Kidney (tissue), 14 donors: ENCODE measurements around the gene ITPA. TPM values are rescaled to one million over a fixed set of nuclear protein-coding genes. Genes with fewer than 3 reads are reported as not detected.

Experiments
- DNase-seq, 5 donors: peaks; one replicate each; pipeline ENCODE4 v3.0.0-alpha.2; 2013 to 2020
- FAIRE-seq: peaks from 2 replicates; lab custom pipeline; 2012; peaks lifted over from hg19 to GRCh38; lab: Jason Lieb, UNC
- H3K27ac ChIP-seq, 2 donors: one replicate each; pipeline ENCODE4 v1.7.0; 2013; ENCODE audit warnings: low read depth in 2 of 2, low read length in 2 of 2, inconsistent platforms in 1 of 2
- H3K27me3 ChIP-seq: one replicate; pipeline ENCODE4 v1.7.1; 2013; ENCODE audit warnings: low read length, inconsistent platforms; ENCODE audit not compliant: control insufficient read depth, insufficient read depth
- H3K36me3 ChIP-seq, 3 donors: one replicate each; pipeline versions ENCODE4 v1.7.0 to v1.7.1; 2013; ENCODE audit warnings: low read length in 3 of 3, control low read depth in 1 of 3, inconsistent platforms in 1 of 3; ENCODE audit not compliant: insufficient read depth in 3 of 3, control insufficient read depth in 2 of 3
- H3K4me1 ChIP-seq, 3 donors: one replicate each; pipeline versions ENCODE4 v1.7.0 to v1.7.1; 2013; ENCODE audit warnings: low read length in 3 of 3, inconsistent platforms in 1 of 3, low read depth in 1 of 3; ENCODE audit not compliant: control insufficient read depth in 2 of 3, insufficient read depth in 2 of 3
- H3K4me3 ChIP-seq, 3 donors: one replicate each; pipeline versions ENCODE4 v1.7.0 to v1.8.1; 2013; ENCODE audit warnings: low read length in 3 of 3, control low read depth in 1 of 3, inconsistent platforms in 1 of 3
- H3K9ac ChIP-seq, 3 donors: one replicate each; pipeline versions ENCODE4 v1.7.0 to v1.7.1; 2013; ENCODE audit warnings: low read length in 3 of 3, control low read depth in 1 of 3, inconsistent platforms in 1 of 3
- H3K9me3 ChIP-seq, 3 donors: one replicate each; pipeline versions ENCODE4 v1.7.0 to v1.7.1; 2013; ENCODE audit warnings: low read length in 3 of 3, control low read depth in 1 of 3, inconsistent platforms in 1 of 3; ENCODE audit not compliant: control insufficient read depth in 2 of 3, insufficient read depth in 1 of 3
- intact Hi-C: fragments of 100-400 bp; cut with DNase I; formaldehyde crosslinking; loops from one replicate; pipeline ENCODE4 v1.11.1; 2022
- polyA plus RNA-seq: library from polyadenylated mRNA; stranded (reverse); fragments of 350-450 nt; fragmentation: Illumina TruSeq; extraction: RNeasy Lipid Tissue Mini Kit (QIAGEN cat#74804); gene quantifications from one replicate; pipeline ENCODE4 v1.2.3, GENCODE V29; 2014; ENCODE audit warnings: low read depth, low replicate concordance; ENCODE audit not compliant: insufficient read depth
- total RNA-seq: library from RNA; stranded (reverse); fragmentation: NEBNext Ultra II Directional; extraction: Animal tissue kit (Norgen Biotek cat#: 25700); gene quantifications from one replicate; pipeline ENCODE4 v1.2.1, GENCODE V29; 2021
- TF ChIP-seq, protein P1 (sequence below): IDR thresholded peaks from 3 replicates; pipeline ENCODE4 v1.5.1; 2012; ENCODE audit warnings: mild to moderate bottlenecking, moderate library complexity, borderline replicate concordance; ENCODE audit not compliant: insufficient read depth; ENCODE audit errors: extremely low read depth
- donor health status: control.
- donor health status: control.
- donor health status: control.
- donor health status: control.
- donor health status: control.
- donor health status: DM: yes; HTN: yes; CAD: no.
- donor health status: Normal renal cell carcinoma (clear cell type).

ITPA gene
- total and polyA plus RNA-seq, 2 donors from 2014 or later, result 59.7 to 81.1 TPM

DNA sequence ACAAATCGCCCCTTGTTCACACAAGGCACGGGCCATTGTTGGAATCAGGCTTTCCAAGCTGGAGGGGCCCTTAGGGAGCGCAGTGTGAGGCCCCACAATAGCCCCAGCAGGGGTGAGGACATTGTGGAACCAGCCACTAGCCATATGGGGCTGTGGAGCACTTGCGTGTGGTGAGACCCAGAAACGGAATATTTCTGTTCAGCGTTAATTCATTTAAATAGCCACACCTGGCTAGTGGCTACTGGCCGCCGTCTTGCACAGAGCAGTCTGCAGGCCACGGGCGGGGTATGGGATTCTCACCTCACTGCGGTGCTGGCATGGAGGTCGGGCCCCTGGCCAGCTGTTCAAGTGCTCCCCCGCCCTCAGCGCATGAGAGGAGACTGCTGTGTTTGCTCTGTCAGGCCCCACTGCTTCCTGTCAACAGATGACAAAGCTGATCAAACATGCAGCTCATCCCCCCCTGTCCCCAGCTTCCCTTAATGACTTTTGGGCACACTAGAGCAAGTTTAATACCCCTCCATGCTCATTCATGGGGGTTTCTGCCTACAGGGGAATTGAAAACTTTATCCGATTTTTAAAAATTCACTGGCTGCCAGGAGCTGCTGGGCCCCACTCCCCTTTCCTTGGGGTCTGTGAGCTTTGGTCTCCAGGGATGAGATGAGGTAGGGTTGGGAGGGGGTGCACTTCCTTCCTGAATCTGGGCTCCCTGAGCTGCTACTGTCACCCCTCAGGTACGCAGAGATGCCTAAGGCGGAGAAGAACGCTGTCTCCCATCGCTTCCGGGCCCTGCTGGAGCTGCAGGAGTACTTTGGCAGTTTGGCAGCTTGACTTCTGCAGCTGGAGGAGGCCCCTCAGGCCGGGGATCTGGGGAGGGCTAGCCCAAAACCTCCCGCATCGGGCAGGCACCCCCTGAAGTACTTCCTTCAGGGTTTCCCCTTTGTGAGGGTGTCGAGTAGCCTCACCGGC is 13.6 kb downstream of the ITPA start:
- peaks cover 0 to 18% (median 0%) of the 10 kb centered on the region in 3 donors for H3K36me3 ChIP-seq
- intact Hi-C loops, result no loop called here
- H3K4me1 ChIP-seq, result peaks cover 0 to 5% (median 0%) of the 10 kb centered on the region in 3 donors
- no peak overlapping the region for H3K27ac ChIP-seq
- FAIRE-seq (no peak), DNase-seq (peak; percentile 74 to 94 (median 92))
- no peaks in the 10 kb centered on the region for H3K9me3 ChIP-seq
- no peak overlapping the region for H3K9ac ChIP-seq
- TF ChIP-seq, protein P1, sequence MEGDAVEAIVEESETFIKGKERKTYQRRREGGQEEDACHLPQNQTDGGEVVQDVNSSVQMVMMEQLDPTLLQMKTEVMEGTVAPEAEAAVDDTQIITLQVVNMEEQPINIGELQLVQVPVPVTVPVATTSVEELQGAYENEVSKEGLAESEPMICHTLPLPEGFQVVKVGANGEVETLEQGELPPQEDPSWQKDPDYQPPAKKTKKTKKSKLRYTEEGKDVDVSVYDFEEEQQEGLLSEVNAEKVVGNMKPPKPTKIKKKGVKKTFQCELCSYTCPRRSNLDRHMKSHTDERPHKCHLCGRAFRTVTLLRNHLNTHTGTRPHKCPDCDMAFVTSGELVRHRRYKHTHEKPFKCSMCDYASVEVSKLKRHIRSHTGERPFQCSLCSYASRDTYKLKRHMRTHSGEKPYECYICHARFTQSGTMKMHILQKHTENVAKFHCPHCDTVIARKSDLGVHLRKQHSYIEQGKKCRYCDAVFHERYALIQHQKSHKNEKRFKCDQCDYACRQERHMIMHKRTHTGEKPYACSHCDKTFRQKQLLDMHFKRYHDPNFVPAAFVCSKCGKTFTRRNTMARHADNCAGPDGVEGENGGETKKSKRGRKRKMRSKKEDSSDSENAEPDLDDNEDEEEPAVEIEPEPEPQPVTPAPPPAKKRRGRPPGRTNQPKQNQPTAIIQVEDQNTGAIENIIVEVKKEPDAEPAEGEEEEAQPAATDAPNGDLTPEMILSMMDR, result no peak
- no peaks in the 10 kb centered on the region for H3K27me3 ChIP-seq
- H3K4me3 ChIP-seq, result no peak overlapping the region

- H3K27me3 ChIP-seq, result no peaks in the 10 kb centered on the region
- DNase-seq, result no peak
- H3K4me1 ChIP-seq, result peaks cover 0 to 1% (median 0%) of the 10 kb centered on the region in 3 donors
- intact Hi-C loops, result no loop called here
- peaks cover 0 to 18% (median 0%) of the 10 kb centered on the region in 3 donors for H3K36me3 ChIP-seq
- TF ChIP-seq, protein P1, result no peak
- no peak overlapping the region for H3K27ac ChIP-seq
- H3K9me3 ChIP-seq, result no peaks in the 10 kb centered on the region
- no peak overlapping the region for H3K4me3 ChIP-seq
- H3K9ac ChIP-seq, result no peak overlapping the region
- no peak for FAIRE-seq
Observed at GRCh38 chr20:3223651-3223993, 14.3 kb downstream of the ITPA start.

- no peak for DNase-seq
- TF ChIP-seq, protein P1, result no peak
- Histone ChIP-seq H3K9ac (no peak overlapping the region), H3K27me3 (no peaks in the 10 kb centered on the region), H3K36me3 (peaks cover 0 to 18% (median 0%) of the 10 kb centered on the region in 3 donors), H3K4me1 (no peaks in the 10 kb centered on the region), H3K27ac (no peak overlapping the region), H3K9me3 (no peaks in the 10 kb centered on the region), H3K4me3 (no peak overlapping the region)
- intact Hi-C loops, result no loop called here
- FAIRE-seq, result no peak
Observed at GRCh38 chr20:3223994-3224680, 14.8 kb downstream of the ITPA start.
